ENCODE measurements around the gene HOXA6. TPM values are rescaled to one million over a fixed set of nuclear protein-coding genes. Genes with fewer than 3 reads are reported as not detected.

HOXA6 gene
- total RNA-seq, 1 experiment from 2014 or later = 3.3 TPM

DNA sequence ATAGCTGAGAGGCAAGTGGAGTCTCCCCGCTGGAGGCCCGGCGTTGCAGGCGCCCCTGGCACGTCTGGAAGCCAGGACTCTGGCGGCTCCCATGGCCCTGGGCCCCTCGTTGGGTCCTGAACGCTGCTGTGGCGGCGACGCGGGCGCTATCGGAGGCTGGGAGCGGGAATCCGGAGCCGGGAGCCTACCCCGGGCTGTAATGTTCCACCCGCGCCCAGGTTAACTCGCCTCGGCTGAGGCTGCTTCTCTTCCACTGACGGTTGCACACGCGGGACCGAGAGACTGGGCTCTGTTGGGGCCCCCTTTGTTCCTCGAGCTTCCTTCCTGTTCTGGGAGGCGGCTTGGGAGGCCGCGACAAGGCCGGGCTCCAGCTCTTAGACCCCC is 2.8 kb downstream of the HOXA6 start:
- no peak overlapping the region for H3K27ac ChIP-seq (ENCODE audit: low read length)
- ATAC-seq (no peak), DNase-seq (ENCODE audit: low read depth, low spot score) (no peak)
- no peak overlapping the region for H3K4me3 ChIP-seq (ENCODE audit: low read depth in 2 of 2, low read length in 2 of 2)
- H3K9me3 ChIP-seq (ENCODE audit: control insufficient read depth, insufficient read depth, low read depth, low read length) = no peaks in the 10 kb centered on the region
- in situ Hi-C loops (cut with HindIII; ENCODE audit: low pct_unique_long_range_greater_than_20kb, low sequenced_read_pairs) = loop anchor here (5.0 kb wide), 1 partner anchor 287 kb away; no protein-coding TSS in a partner anchor
- no peaks in the 10 kb centered on the region for H3K27me3 ChIP-seq (ENCODE audit: control insufficient read depth, insufficient read depth, low read length)
- ChIA-PET POLR2A (no interaction called here), CTCF (no interaction called here)
- peaks cover 27% of the 10 kb centered on the region for H3K4me1 ChIP-seq (ENCODE audit: control insufficient read depth, insufficient read depth, low read length)
- intact Hi-C loops (cut with micrococcal nuclease; ENCODE audit: unreplicated experiment) = no loop called here
- no peaks in the 10 kb centered on the region for H3K36me3 ChIP-seq (ENCODE audit: control insufficient read depth, insufficient read depth, low read length)
- TF ChIP-seq REST (IDR thresholded peaks at IDR 0.05; ENCODE audit: insufficient read depth in 1 of 2, low read depth in 2 of 2, low read length in 1 of 2) (no peak), SIN3A (IDR thresholded peaks at IDR 0.05; ENCODE audit: borderline replicate concordance, insufficient read depth, low read depth, low read length) (no peak), TCF7L2 (IDR thresholded peaks at IDR 0.05; ENCODE audit: low read depth, low read length) (no peak), POLR2AphosphoS5 (IDR thresholded peaks at IDR 0.05; ENCODE audit: low read depth, low read length) (no peak)
- TF ChIP-seq, protein P1, sequence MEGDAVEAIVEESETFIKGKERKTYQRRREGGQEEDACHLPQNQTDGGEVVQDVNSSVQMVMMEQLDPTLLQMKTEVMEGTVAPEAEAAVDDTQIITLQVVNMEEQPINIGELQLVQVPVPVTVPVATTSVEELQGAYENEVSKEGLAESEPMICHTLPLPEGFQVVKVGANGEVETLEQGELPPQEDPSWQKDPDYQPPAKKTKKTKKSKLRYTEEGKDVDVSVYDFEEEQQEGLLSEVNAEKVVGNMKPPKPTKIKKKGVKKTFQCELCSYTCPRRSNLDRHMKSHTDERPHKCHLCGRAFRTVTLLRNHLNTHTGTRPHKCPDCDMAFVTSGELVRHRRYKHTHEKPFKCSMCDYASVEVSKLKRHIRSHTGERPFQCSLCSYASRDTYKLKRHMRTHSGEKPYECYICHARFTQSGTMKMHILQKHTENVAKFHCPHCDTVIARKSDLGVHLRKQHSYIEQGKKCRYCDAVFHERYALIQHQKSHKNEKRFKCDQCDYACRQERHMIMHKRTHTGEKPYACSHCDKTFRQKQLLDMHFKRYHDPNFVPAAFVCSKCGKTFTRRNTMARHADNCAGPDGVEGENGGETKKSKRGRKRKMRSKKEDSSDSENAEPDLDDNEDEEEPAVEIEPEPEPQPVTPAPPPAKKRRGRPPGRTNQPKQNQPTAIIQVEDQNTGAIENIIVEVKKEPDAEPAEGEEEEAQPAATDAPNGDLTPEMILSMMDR (IDR thresholded peaks at IDR 0.05) = no peak
- no TSS peak for BruUV-seq (replicated peaks)

DNA sequence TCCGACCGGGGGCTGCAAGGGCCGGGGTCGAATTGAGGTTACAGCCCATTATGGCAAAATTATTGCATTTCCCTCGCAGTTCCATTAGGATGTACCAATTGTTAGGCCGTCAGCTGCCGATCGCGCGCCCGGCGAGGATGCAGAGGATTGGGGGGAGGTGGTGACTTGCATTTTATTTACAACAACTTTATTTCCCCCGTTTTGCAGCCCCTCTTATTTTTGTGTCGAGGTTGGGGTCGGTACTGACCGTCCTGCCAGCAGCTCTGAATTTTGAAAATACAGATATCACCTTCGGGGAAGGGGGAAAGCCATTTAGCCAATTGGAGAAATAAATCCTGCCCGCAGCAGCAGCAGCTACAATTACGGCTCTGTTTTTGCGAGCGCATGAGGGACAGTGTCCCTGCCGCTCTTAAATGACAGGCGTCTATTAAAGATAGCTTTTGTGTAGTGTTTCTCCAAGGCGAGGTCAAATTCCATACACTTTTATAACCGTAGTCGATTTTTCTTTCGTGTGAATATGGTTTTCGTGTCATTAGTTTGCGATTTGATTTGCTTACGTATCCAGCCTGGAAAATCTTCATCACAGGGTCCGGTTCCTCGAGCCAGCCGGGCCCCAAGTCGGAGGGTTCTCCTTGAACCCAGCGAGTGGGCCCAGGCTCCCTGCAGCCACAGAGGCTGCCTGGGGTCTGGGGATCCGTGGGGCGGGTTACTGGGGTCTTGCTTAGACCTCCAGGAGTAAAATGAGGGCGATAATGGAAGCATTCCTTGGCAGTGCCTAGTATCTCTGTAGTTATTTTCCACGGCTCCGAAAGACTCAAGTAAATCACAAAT is 3.4 kb downstream of the HOXA6 start:
- peak overlapping the region; percentile 41 to 58 for H3K4me3 ChIP-seq (ENCODE audit: low read depth in 2 of 2, low read length in 2 of 2)
- H3K4me1 ChIP-seq (ENCODE audit: control insufficient read depth, insufficient read depth, low read length) = peaks cover 21% of the 10 kb centered on the region
- H3K27ac ChIP-seq (ENCODE audit: low read length) = peak overlapping the region; percentile 10; the same call in 1 of the 2 replicates
- intact Hi-C loops (cut with micrococcal nuclease; ENCODE audit: unreplicated experiment) (no loop called here), in situ Hi-C loops (cut with HindIII; ENCODE audit: low pct_unique_long_range_greater_than_20kb, low sequenced_read_pairs) (loop anchor here (5.0 kb wide), 1 partner anchor 287 kb away; no protein-coding TSS in a partner anchor)
- DNase-seq (ENCODE audit: low read depth, low spot score) = no peak
- no peak for ATAC-seq
- no peaks in the 10 kb centered on the region for H3K36me3 ChIP-seq (ENCODE audit: control insufficient read depth, insufficient read depth, low read length)
- CTCF ChIA-PET = interaction anchor here (2.7 kb wide), 1 partner anchor 462 kb away, joined by 9 read pairs; no protein-coding TSS in a partner anchor
- no peak for TF ChIP-seq POLR2AphosphoS5 (IDR thresholded peaks at IDR 0.05; ENCODE audit: low read depth, low read length)
- TF ChIP-seq, protein P1 (IDR thresholded peaks at IDR 0.05) = peak; percentile 55
- BruUV-seq (replicated peaks) = no TSS peak
- no peaks in the 10 kb centered on the region for H3K27me3 ChIP-seq (ENCODE audit: control insufficient read depth, insufficient read depth, low read length)
- POLR2A ChIA-PET = no interaction called here
- H3K9me3 ChIP-seq (ENCODE audit: control insufficient read depth, insufficient read depth, low read depth, low read length) = no peaks in the 10 kb centered on the region

All from Panc1 (cell line).